SK-N-MC (cell line): ENCODE data around the gene ZSCAN5B.

Source experiments
- EZH2 ChIP-seq: fragments of 200-600 bp; sonication (generic); IDR thresholded peaks from one replicate; pipeline ENCODE4 v1.6.1; 2017; ENCODE audit warnings: antibody characterized with exemption
- FOXP2 ChIP-seq: optimal IDR thresholded peaks from 2 replicates; pipeline ENCODE3; 2011; ENCODE audit warnings: mild to moderate bottlenecking, moderate library complexity; ENCODE audit not compliant: insufficient read depth; ENCODE audit errors: extremely low read length, control extremely low read depth
- POLR2AphosphoS5 ChIP-seq: IDR thresholded peaks from 2 replicates; pipeline ENCODE4 v1.6.1; 2012; ENCODE audit warnings: mild to moderate bottlenecking, low read depth, low read length, borderline replicate concordance

DNA sequence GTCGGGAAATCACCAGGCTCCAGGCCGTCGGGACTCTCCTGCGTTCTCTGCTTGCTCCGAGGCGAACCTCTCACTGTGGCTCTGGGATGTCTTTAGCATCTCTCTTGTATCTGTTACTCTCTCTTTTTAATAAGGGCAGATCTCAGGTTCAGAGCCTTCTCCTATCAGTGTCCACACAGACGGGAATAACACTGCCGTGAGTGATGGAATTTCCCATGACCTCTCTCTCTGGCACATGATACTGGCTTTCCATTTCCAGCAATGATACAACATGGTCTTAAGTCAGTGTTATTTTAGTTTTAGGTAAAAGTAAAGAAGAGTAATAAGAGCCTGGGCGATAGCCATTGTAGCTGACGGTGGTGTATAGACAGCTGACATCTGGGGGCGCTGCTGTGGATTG is 47.2 kb downstream of the ZSCAN5B start:
- no peak for TF ChIP-seq POLR2AphosphoS5
- no peak for TF ChIP-seq EZH2
- no peak for TF ChIP-seq FOXP2
